ENCODE data around the gene JAML. TPM values are rescaled to one million over a fixed set of nuclear protein-coding genes. Genes with fewer than 3 reads are reported as not detected.

JAML gene
- total and polyA plus RNA-seq, 8 donors, result 3.7 to 47.2 (median 7.1) TPM

GRCh38 chr11:118152020-118152551, 72.7 kb downstream of the JAML start:
- Histone ChIP-seq H3K27me3 (peaks cover 42 to 69% of the 10 kb centered on the region in 2 donors), H3K36me3 (no peaks in the 10 kb centered on the region), H3K27ac (no peak overlapping the region)

GRCh38 chr11:118151431-118151830, 73.4 kb downstream of the JAML start:
- Histone ChIP-seq H3K4me1 (peaks cover 8 to 28% of the 10 kb centered on the region in 2 donors), H3K9me3 (no peaks in the 10 kb centered on the region), H3K27me3 (peaks cover 36 to 69% of the 10 kb centered on the region in 2 donors), H3K36me3 (no peaks in the 10 kb centered on the region), H3K4me3 (no peak overlapping the region), H3K27ac (no peak overlapping the region)
- no peak for TF ChIP-seq CTCF (IDR thresholded peaks at IDR 0.05)
- ATAC-seq (no peak), DNase-seq (no peak)
- intact Hi-C loops (cut with DNase I), result no loop called here

More at GRCh38 chr11:118152020-118152551, 72.7 kb downstream of the JAML start:
- ATAC-seq (no peak), DNase-seq (no peak)
- Histone ChIP-seq H3K4me3 (peak overlapping the region in 1 of 2 donors; percentile 36), H3K9me3 (no peaks in the 10 kb centered on the region), H3K4me1 (peaks cover 8 to 31% of the 10 kb centered on the region in 2 donors)
- intact Hi-C loops (cut with DNase I), result no loop called here
- no peak for TF ChIP-seq CTCF (IDR thresholded peaks at IDR 0.05)

- Histone ChIP-seq H3K36me3 (no peaks in the 10 kb centered on the region), H3K9me3 (no peaks in the 10 kb centered on the region), H3K27me3 (peaks cover 23 to 69% of the 10 kb centered on the region in 2 donors), H3K4me3 (no peak overlapping the region), H3K4me1 (peaks cover 8 to 28% of the 10 kb centered on the region in 2 donors), H3K27ac (no peak overlapping the region)
- intact Hi-C loops (cut with DNase I), result loop anchor here in 1 of 2 donors (10.0 kb wide), 1 partner anchor 205 kb away; the partner anchor contains the start of gene UBE4A
- ATAC-seq, result no peak
- no peak for TF ChIP-seq CTCF (IDR thresholded peaks at IDR 0.05)
- no peak for DNase-seq
Measured at GRCh38 chr11:118149493-118149892, 75.3 kb downstream of the JAML start.

GRCh38 chr11:118148856-118149255, 76.0 kb downstream of the JAML start:
- H3K4me1 ChIP-seq, result peaks cover 8 to 28% of the 10 kb centered on the region in 2 donors
- no peak overlapping the region for H3K27ac ChIP-seq
- H3K36me3 ChIP-seq, result no peaks in the 10 kb centered on the region
- peaks cover 17 to 69% of the 10 kb centered on the region in 2 donors for H3K27me3 ChIP-seq
- no peak overlapping the region for H3K4me3 ChIP-seq
- DNase-seq (no peak), ATAC-seq (no peak)
- TF ChIP-seq CTCF (IDR thresholded peaks at IDR 0.05), result no peak
- intact Hi-C loops (cut with DNase I), result loop anchor here in 1 of 2 donors (10.0 kb wide), 1 partner anchor 206 kb away; the partner anchor contains the start of gene UBE4A
- no peaks in the 10 kb centered on the region for H3K9me3 ChIP-seq

GRCh38 chr11:118148240-118148639, 76.6 kb downstream of the JAML start:
- H3K9me3 ChIP-seq, result no peaks in the 10 kb centered on the region
- no peak overlapping the region for H3K4me3 ChIP-seq
- no peak overlapping the region for H3K27ac ChIP-seq
- DNase-seq (no peak), ATAC-seq (no peak)
- no peaks in the 10 kb centered on the region for H3K36me3 ChIP-seq
- no peak for TF ChIP-seq CTCF (IDR thresholded peaks at IDR 0.05)
- peaks cover 10 to 66% of the 10 kb centered on the region in 2 donors for H3K27me3 ChIP-seq
- intact Hi-C loops (cut with DNase I), result loop anchor here in 1 of 2 donors (10.0 kb wide), 1 partner anchor 207 kb away; the partner anchor contains the start of gene UBE4A
- peaks cover 8 to 29% of the 10 kb centered on the region in 2 donors for H3K4me1 ChIP-seq

Data from left lung (tissue), 10 donors.